ENCODE data around the gene TLE2.
A peak's percentile ranks its signal among the peaks of the same experiment; 100 is the strongest.

Gene TLE2

GRCh38 chr19:3062165-3063105 lies 33.4 kb upstream of the TLE2 start, which contains the start of gene TLE5:
TLE5 (minus strand) TSS chr19:3062495; CDS start chr19:3062200, 295 bp downstream.
- Histone ChIP-seq H2AFZ (ENCODE audit: low read length, unreplicated experiment) (no peak within 1 kb of the TSS), H3K4me3 (ENCODE audit: low read depth, low read length) (peak within 1 kb of the TSS; percentile 85), H3K27ac (ENCODE audit: low read depth, low read length) (peak within 1 kb of the TSS; percentile 23; the same call in 1 of the 2 replicates), H3K4me1 (ENCODE audit: control insufficient read depth, insufficient read depth, low read length, unreplicated experiment) (no peaks in the 10 kb centered on the region), H3K79me2 (ENCODE audit: control insufficient read depth, insufficient read depth, low read length, unreplicated experiment) (peaks cover 16% of the 10 kb centered on the region), H3K27me3 (ENCODE audit: insufficient read depth, low read length) (no peaks in the 10 kb centered on the region), H3K36me3 (ENCODE audit: insufficient read depth, low read length) (no peaks in the 10 kb centered on the region; the same call in 1 of the 2 replicates)

GRCh38 chr19:3061182-3062161 lies 32.4 kb upstream of the TLE2 start:
- peaks cover 16% of the 10 kb centered on the region for H3K79me2 ChIP-seq (ENCODE audit: control insufficient read depth, insufficient read depth, low read length, unreplicated experiment)
- H3K36me3 ChIP-seq (ENCODE audit: insufficient read depth, low read length), result no peaks in the 10 kb centered on the region; the same call in 1 of the 2 replicates
- H2AFZ ChIP-seq (ENCODE audit: low read length, unreplicated experiment), result no peak overlapping the region
- no peaks in the 10 kb centered on the region for H3K27me3 ChIP-seq (ENCODE audit: insufficient read depth, low read length)
- H3K4me3 ChIP-seq (ENCODE audit: low read depth, low read length), result peak overlapping the region; percentile 85
- H3K4me1 ChIP-seq (ENCODE audit: control insufficient read depth, insufficient read depth, low read length, unreplicated experiment), result no peaks in the 10 kb centered on the region
- H3K27ac ChIP-seq (ENCODE audit: low read depth, low read length), result peak overlapping the region; percentile 23; the same call in 1 of the 2 replicates

GRCh38 chr19:3060857-3061181 lies 31.7 kb upstream of the TLE2 start:
- no peaks in the 10 kb centered on the region for H3K27me3 ChIP-seq (ENCODE audit: insufficient read depth, low read length)
- no peaks in the 10 kb centered on the region for H3K4me1 ChIP-seq (ENCODE audit: control insufficient read depth, insufficient read depth, low read length, unreplicated experiment)
- H3K4me3 ChIP-seq (ENCODE audit: low read depth, low read length), result peak overlapping the region; percentile 85
- no peak overlapping the region for H2AFZ ChIP-seq (ENCODE audit: low read length, unreplicated experiment)
- H3K36me3 ChIP-seq (ENCODE audit: insufficient read depth, low read length), result no peaks in the 10 kb centered on the region; the same call in 1 of the 2 replicates
- H3K27ac ChIP-seq (ENCODE audit: low read depth, low read length), result no peak overlapping the region
- peaks cover 16% of the 10 kb centered on the region for H3K79me2 ChIP-seq (ENCODE audit: control insufficient read depth, insufficient read depth, low read length, unreplicated experiment)

- no peak overlapping the region for H3K27ac ChIP-seq (ENCODE audit: low read depth, low read length)
- no peaks in the 10 kb centered on the region for H3K27me3 ChIP-seq (ENCODE audit: insufficient read depth, low read length)
- H2AFZ ChIP-seq (ENCODE audit: low read length, unreplicated experiment), result no peak overlapping the region
- no peaks in the 10 kb centered on the region for H3K4me1 ChIP-seq (ENCODE audit: control insufficient read depth, insufficient read depth, low read length, unreplicated experiment)
- H3K4me3 ChIP-seq (ENCODE audit: low read depth, low read length), result no peak overlapping the region
- H3K79me2 ChIP-seq (ENCODE audit: control insufficient read depth, insufficient read depth, low read length, unreplicated experiment), result peaks cover 16% of the 10 kb centered on the region
- H3K36me3 ChIP-seq (ENCODE audit: insufficient read depth, low read length), result no peaks in the 10 kb centered on the region; the same call in 1 of the 2 replicates
Observed at GRCh38 chr19:3059653-3060052, 30.6 kb upstream of the TLE2 start.

- no peaks in the 10 kb centered on the region for H3K4me1 ChIP-seq (ENCODE audit: control insufficient read depth, insufficient read depth, low read length, unreplicated experiment)
- no peaks in the 10 kb centered on the region; the same call in 1 of the 2 replicates for H3K36me3 ChIP-seq (ENCODE audit: insufficient read depth, low read length)
- peaks cover 16% of the 10 kb centered on the region for H3K79me2 ChIP-seq (ENCODE audit: control insufficient read depth, insufficient read depth, low read length, unreplicated experiment)
- H3K27me3 ChIP-seq (ENCODE audit: insufficient read depth, low read length), result no peaks in the 10 kb centered on the region
- H2AFZ ChIP-seq (ENCODE audit: low read length, unreplicated experiment), result no peak overlapping the region
- H3K4me3 ChIP-seq (ENCODE audit: low read depth, low read length), result no peak overlapping the region
- no peak overlapping the region for H3K27ac ChIP-seq (ENCODE audit: low read depth, low read length)
Observed at GRCh38 chr19:3058821-3059314, 29.8 kb upstream of the TLE2 start.

- Histone ChIP-seq H3K4me1 (ENCODE audit: control insufficient read depth, insufficient read depth, low read length, unreplicated experiment) (no peaks in the 10 kb centered on the region), H2AFZ (ENCODE audit: low read length, unreplicated experiment) (no peak overlapping the region), H3K27ac (ENCODE audit: low read depth, low read length) (no peak overlapping the region), H3K4me3 (ENCODE audit: low read depth, low read length) (no peak overlapping the region), H3K36me3 (ENCODE audit: insufficient read depth, low read length) (no peaks in the 10 kb centered on the region; the same call in 1 of the 2 replicates), H3K27me3 (ENCODE audit: insufficient read depth, low read length) (no peaks in the 10 kb centered on the region), H3K79me2 (ENCODE audit: control insufficient read depth, insufficient read depth, low read length, unreplicated experiment) (peaks cover 16% of the 10 kb centered on the region)
Observed at GRCh38 chr19:3058009-3058820, 29.1 kb upstream of the TLE2 start.

GRCh38 chr19:3057275-3057714 lies 28.2 kb upstream of the TLE2 start:
- H3K27ac ChIP-seq (ENCODE audit: low read depth, low read length), result no peak overlapping the region
- H3K79me2 ChIP-seq (ENCODE audit: control insufficient read depth, insufficient read depth, low read length, unreplicated experiment), result peaks cover 16% of the 10 kb centered on the region
- no peak overlapping the region for H2AFZ ChIP-seq (ENCODE audit: low read length, unreplicated experiment)

GRCh38 chr19:3056417-3057088 lies 27.5 kb upstream of the TLE2 start:
- H2AFZ ChIP-seq (ENCODE audit: low read length, unreplicated experiment), result no peak overlapping the region
- H3K79me2 ChIP-seq (ENCODE audit: control insufficient read depth, insufficient read depth, low read length, unreplicated experiment), result peaks cover 15% of the 10 kb centered on the region
- H3K4me3 ChIP-seq (ENCODE audit: low read depth, low read length), result no peak overlapping the region
- H3K36me3 ChIP-seq (ENCODE audit: insufficient read depth, low read length), result no peaks in the 10 kb centered on the region; the same call in 1 of the 2 replicates
- H3K27me3 ChIP-seq (ENCODE audit: insufficient read depth, low read length), result no peaks in the 10 kb centered on the region
- H3K27ac ChIP-seq (ENCODE audit: low read depth, low read length), result no peak overlapping the region
- no peaks in the 10 kb centered on the region for H3K4me1 ChIP-seq (ENCODE audit: control insufficient read depth, insufficient read depth, low read length, unreplicated experiment)

More at GRCh38 chr19:3057275-3057714, 28.2 kb upstream of the TLE2 start:
- H3K4me1 ChIP-seq (ENCODE audit: control insufficient read depth, insufficient read depth, low read length, unreplicated experiment), result no peaks in the 10 kb centered on the region
- H3K4me3 ChIP-seq (ENCODE audit: low read depth, low read length), result no peak overlapping the region
- no peaks in the 10 kb centered on the region; the same call in 1 of the 2 replicates for H3K36me3 ChIP-seq (ENCODE audit: insufficient read depth, low read length)
- H3K27me3 ChIP-seq (ENCODE audit: insufficient read depth, low read length), result no peaks in the 10 kb centered on the region

GRCh38 chr19:3055741-3056416 lies 26.8 kb upstream of the TLE2 start:
- Histone ChIP-seq H3K4me1 (ENCODE audit: control insufficient read depth, insufficient read depth, low read length, unreplicated experiment) (no peaks in the 10 kb centered on the region), H3K27ac (ENCODE audit: low read depth, low read length) (no peak overlapping the region), H3K79me2 (ENCODE audit: control insufficient read depth, insufficient read depth, low read length, unreplicated experiment) (peaks cover 11% of the 10 kb centered on the region), H2AFZ (ENCODE audit: low read length, unreplicated experiment) (no peak overlapping the region), H3K4me3 (ENCODE audit: low read depth, low read length) (no peak overlapping the region), H3K36me3 (ENCODE audit: insufficient read depth, low read length) (no peaks in the 10 kb centered on the region; the same call in 1 of the 2 replicates), H3K27me3 (ENCODE audit: insufficient read depth, low read length) (no peaks in the 10 kb centered on the region)
